Activated CD4-positive, alpha-beta T cell treated with anti-CD3 and anti-CD28 coated beads for 48 hours (primary cell): Measurements from ENCODE around the gene GDNF.
"Not testable (repeated sequence)": the region's sequence is repeated elsewhere in the genome, so short reads cannot be mapped to it uniquely, and the experiment has no call there.

Experiments used
- DNase-seq: peaks from one replicate; pipeline ENCODE4 v3.0.0-alpha.2; 2020

Gene GDNF, protein sequence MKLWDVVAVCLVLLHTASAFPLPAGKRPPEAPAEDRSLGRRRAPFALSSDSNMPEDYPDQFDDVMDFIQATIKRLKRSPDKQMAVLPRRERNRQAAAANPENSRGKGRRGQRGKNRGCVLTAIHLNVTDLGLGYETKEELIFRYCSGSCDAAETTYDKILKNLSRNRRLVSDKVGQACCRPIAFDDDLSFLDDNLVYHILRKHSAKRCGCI

GRCh38 chr5:37839407-37840052, at the start of gene GDNF:
TSS of gene GDNF (minus strand) at chr5:37840041. CDS start at chr5:37834796, 5,245 bp downstream.
- DNase-seq = peak; percentile 40

DNA sequence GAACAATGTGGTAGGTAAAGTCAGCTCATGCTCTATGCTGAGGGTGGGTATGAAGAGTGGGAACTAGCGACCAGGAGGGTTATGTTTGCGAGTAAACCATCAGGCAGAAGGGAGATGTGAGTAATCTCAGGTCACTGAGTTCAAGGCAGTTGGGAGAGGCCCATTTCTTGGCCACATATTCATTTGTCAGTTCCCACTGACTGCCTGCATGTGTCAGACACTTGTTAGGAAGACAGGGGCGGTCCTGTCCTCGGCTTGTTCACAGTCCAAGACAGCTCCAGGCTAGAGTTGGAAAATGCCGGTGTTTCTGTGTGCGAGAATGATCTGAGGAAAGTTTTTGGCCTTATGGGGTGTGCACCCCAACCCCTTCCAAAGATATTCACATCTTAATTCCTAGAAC, 48.6 kb upstream of the GDNF start:
- no peak for DNase-seq

DNA sequence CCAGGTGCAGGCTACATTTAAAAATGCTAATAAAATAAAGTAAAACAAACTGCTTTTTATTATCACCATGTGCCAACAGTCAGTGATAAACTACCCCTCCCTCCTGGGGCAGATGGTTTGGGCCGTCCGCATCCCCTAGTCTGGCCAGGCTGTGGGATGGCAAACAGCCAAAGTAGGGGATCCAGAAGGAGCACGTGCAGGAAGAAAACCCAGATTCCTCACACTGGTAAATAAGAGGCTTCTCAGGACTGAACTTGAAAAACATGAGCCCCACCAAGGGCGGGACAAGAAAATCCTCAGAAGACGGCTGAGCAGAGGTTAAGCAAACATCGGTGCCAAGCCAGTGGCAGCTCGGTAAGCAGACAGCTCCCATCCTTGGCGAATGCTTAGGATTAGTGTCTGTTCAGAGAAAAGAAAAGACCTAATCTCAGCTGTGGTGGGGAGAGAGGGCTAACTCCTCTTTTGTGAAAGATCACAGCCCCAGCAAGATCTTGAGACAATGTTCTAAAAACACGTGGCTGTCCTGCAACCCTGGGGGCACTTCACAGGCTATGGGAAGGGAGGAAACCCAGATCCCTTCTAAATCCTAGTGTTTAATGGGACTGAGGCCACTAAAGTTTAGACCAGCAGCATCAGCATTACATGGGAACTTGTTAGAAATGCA, 46.5 kb upstream of the GDNF start:
- DNase-seq = no peak

DNA sequence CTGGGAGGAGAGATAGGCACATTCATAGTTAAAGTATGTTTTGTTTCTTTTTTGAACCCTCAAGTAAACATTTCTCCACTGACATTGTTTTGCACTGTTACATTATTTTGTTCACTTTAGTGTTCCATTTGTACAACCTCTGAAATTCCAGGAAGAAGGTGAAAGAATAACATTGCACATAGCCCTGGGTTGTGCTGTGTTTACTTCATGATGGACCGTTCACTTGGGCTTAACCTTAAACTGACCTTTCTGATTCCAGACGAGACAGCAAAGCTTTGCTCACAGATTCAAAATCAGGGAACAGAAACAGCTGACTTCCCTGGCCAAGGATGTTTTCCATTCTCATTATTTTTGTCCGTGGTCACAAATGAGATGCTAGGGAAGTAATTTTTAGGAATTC, 42.8 kb upstream of the GDNF start:
- no peak for DNase-seq

DNA sequence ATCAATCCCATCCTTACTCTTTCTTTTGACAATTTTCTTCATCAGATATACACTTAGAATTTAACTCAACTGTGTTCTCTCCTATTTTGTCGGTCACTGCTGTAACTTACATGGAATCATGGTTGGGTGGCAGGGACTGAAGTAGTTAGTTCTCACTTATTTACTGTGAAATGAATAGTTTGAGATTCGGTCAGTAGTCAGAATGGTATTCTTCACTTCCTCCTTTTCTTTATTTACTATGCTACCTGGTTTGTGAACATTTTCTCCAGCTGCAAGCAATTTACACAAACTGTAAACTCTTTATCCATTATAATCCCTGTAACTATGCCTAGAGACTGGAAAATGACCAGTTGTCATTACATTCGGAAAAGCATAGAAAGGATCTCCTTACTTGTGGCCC, 41.5 kb upstream of the GDNF start:
- DNase-seq = no peak

GRCh38 chr5:37876943-37877342, 37.1 kb upstream of the GDNF start:
- DNase-seq = no peak

DNA sequence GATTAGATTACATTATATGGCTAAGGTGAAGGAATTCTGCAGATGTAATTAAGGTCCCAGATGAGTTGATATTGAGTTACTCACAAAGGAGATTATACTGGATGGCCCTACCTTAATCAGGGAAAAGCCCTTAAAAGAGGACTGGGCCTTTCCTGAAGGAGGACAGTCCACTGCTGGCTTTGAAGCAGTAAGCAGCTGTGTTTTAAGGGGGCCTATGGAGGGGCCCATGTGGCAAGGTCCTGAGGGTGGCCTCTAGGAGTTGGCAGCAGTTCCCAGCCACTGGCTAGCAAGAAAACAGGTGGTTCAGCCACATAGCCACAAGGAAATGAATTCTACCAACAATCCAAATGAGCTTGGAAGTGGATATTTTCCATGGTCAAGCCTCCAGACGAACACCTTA, 36.4 kb upstream of the GDNF start:
- DNase-seq = no peak

DNA sequence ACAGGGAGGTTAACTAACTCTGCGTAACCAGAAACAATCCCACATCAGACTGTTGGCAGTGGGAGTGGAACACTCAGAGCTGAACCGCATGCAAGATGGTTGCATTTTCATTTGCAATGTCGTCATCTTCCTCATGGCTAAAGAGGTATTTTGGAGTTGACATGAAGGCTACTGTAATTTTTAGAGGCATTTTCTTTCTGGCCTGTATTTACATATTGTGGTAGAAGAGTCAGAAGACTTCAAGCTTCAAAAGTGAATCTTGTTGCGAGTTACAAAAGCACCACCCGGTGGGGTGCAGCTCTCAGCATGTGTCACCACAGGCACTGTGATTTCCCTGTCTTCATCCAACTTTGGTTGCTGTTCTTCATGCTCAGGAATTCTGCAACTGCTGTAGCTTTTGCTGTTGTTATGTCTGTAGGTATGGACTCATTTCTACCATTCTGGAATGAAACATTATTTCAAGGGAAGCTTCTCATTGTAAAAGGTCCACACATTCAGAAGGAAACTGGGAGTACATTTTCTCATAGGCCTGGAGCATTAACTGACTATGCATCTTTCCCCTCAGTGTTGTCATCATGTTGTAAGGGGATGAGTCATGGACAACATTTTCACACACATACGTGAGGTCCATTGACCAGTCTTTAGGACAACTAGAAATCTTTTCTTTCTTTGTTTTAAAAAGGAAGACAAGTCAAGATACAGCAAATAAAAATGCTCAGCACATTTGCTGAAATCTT, 35.4 kb upstream of the GDNF start:
- DNase-seq = no peak

- DNase-seq = no peak
These were observed 34.1 kb upstream of the GDNF start for GRCh38 chr5:37873988-37874387.

DNA sequence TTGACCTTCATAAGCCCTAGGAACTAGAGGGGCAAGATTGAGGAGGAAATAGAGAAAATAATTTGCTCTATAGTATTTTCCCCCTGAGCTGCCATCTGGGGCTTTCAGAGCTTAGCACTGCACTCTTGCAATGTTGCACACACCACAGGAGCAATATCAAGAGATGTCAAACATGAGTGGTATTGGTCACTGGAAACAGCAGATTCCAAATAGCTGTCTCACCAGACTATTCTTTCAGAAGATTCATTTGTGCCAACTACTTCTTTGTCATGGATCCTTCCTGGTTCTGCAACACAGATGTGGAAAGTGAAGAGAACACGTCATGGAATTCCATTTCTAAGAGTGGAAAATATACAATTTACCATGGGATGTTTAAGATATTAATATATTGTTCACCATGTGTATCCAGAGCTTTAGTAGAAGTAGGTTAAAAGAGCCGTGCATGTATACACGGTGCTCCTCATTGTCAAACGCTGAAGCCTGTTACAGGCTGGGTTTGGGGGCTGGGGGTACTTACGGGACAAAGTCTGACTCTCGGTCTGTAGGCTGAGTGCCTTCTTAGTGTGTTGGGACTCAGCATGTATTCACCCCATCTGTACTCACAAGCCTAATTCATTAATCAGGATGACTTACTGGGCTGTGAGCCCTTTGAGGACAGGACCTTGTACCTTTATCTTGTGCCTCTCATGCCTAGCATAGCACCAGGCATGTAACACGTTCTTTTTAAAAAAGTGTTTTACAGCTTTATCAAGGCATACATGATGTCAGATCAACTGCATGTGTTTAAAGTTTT, 31.4 kb upstream of the GDNF start:
- DNase-seq = no peak

DNA sequence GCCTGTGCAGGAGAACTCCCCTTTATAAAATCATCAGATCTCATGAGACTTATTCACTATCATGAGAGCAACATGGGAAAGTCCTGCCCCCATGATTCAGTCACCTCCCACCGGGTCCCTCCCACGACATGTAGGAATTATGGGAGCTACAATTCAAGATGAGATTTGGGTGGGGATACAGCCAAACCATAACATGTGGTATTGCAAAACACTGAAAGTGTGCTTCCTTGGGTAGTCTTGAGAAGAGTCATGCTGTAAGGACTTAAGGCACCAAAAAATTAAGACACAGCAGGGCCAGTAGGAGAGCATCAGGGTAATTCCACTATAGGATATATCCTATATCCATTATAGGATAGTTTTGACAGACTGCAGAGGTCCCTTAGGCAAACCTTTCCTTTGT, 29.4 kb upstream of the GDNF start:
- no peak for DNase-seq

DNA sequence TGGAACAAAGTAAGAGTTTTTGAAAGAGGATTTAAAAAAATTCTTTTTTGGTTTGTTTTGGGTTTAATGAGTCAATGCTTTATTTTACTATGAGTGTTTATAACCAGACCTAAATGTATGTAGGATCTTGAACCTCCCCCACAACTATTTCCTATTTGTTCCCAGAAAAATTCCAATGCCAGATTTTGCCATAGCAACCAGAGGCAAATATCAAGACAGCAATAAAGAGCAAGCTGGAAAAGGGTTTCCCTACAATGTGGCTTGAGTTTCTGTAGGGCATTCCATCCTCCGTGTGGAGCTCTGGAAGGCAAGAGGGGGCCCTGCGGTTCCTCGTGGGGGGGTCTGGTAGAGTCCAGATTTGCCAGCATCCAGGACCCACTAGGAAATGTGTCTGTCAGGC, 27.8 kb upstream of the GDNF start:
- no peak for DNase-seq

DNA sequence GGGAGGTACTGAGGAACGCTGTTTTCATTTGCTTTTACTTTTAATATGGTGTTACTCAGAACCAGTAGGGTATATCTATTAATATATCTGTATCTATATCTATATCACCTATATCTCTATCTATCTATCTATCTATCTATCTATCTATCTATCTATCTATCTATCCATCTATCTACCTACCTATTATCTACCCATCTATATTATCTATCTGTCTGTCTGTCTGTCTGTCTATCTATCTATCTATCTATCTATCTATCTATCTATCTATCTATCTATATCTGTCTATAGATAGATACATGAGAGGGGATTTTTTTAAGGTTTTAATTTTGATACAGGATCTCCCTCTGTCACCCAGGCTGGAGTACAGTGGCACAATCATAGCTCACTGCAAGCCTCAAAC, 23.1 kb upstream of the GDNF start:
- DNase-seq = not testable (repeated sequence)

GRCh38 chr5:37860206-37860605, 20.4 kb upstream of the GDNF start:
- DNase-seq = no peak

GRCh38 chr5:37859805-37860204, 20.0 kb upstream of the GDNF start:
- no peak for DNase-seq

DNA sequence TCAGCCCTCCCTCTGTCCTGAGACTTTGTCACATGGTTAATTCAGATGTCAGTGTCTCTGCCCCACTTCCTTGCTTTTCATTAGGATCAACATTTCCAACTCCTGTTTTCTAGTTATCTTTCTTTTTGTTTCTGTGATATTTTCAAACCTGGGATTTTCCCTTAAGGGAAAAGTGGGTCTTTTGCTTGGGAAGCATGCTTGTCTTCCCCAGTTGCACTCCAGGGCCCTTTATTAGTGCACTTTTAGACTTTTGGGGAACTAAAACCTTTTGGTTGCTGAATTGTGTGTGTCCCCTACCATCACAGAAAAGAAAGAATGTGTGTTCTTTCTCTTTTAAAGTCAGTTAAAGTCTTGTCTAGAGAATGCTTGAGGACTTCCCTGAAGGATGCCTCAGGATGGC, 18.4 kb upstream of the GDNF start:
- no peak for DNase-seq

DNA sequence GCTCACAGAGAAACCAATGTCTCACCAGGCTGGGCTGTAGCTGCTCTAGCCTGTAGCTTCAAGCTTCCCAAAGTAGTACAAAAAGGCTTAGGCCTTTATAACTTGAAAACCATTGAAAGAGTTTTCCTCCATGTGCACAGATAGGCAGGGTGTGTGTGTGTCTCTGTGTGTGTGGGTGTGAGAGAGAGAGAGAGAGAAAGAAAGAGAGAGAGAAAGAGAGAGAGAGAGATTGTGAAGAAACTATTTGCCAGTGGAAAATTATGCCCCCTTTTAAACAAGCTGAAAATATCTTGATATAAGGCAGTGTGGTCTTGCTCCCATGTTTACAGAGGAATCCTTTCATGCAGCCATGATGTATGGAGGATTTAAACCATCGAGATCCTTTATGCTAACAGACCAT, 17.9 kb upstream of the GDNF start:
- DNase-seq = no peak

- DNase-seq = no peak
These were observed 15.6 kb upstream of the GDNF start for GRCh38 chr5:37855438-37855837.

- DNase-seq = no peak
These were observed 11.5 kb upstream of the GDNF start for GRCh38 chr5:37851305-37851704.

GRCh38 chr5:37850226-37850865, 10.5 kb upstream of the GDNF start:
- DNase-seq = no peak

GRCh38 chr5:37849641-37850040, 9.8 kb upstream of the GDNF start:
- no peak for DNase-seq

DNA sequence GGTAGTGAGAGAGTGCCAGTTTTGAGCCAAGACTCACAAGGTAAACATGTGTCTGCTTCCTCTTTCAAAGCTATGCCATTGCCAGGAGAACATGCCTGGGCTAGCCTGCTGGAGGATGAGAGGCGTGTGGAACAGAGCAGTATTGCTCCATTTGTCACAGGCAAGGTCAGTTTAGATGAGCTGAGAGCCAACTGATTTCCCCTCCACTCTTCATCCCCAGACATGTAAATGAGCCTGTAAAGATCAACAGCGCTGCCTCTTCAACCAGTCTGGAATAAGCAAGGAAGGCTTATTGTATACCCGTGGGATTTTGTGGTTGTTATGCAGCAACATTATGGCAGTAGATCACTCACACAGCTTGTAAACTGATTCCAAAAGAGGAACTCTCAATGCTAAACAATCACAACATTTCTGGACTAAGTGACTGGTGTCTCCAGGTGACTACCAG, 8.2 kb upstream of the GDNF start:
- DNase-seq = no peak
